ENCODE results near the gene ABCB4. TPM values are rescaled to one million over a fixed set of nuclear protein-coding genes. Genes with fewer than 3 reads are reported as not detected.

ABCB4 gene
- total RNA-seq, 2 donors from 2014 or later, result 0.05 to 1.1 TPM

GRCh38 chr7:87506246-87507180 lies 31.0 kb upstream of the ABCB4 start:
- intact Hi-C loops (cut with DNase I), result no loop called here
- WGBS, result 28% methylated on average over 3 of the region's 3 CpGs
- Histone ChIP-seq H3K27me3 (replicated peaks; ENCODE audit: insufficient read depth) (no peaks in the 10 kb centered on the region), H3K27ac (no peak overlapping the region), H3K36me3 (no peaks in the 10 kb centered on the region), H3K4me3 (no peak overlapping the region), H3K4me1 (replicated peaks) (no peaks in the 10 kb centered on the region), H3K9me3 (no peaks in the 10 kb centered on the region)
- TF ChIP-seq, protein P1, sequence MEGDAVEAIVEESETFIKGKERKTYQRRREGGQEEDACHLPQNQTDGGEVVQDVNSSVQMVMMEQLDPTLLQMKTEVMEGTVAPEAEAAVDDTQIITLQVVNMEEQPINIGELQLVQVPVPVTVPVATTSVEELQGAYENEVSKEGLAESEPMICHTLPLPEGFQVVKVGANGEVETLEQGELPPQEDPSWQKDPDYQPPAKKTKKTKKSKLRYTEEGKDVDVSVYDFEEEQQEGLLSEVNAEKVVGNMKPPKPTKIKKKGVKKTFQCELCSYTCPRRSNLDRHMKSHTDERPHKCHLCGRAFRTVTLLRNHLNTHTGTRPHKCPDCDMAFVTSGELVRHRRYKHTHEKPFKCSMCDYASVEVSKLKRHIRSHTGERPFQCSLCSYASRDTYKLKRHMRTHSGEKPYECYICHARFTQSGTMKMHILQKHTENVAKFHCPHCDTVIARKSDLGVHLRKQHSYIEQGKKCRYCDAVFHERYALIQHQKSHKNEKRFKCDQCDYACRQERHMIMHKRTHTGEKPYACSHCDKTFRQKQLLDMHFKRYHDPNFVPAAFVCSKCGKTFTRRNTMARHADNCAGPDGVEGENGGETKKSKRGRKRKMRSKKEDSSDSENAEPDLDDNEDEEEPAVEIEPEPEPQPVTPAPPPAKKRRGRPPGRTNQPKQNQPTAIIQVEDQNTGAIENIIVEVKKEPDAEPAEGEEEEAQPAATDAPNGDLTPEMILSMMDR (IDR thresholded peaks at IDR 0.05), result peak in 1 of 4 experiments; percentile 34
- TF ChIP-seq POLR2A (IDR thresholded peaks at IDR 0.05) (no peak), POLR2AphosphoS5 (IDR thresholded peaks at IDR 0.05) (no peak)
- no peak for DNase-seq (ENCODE audit: low spot score)

DNA sequence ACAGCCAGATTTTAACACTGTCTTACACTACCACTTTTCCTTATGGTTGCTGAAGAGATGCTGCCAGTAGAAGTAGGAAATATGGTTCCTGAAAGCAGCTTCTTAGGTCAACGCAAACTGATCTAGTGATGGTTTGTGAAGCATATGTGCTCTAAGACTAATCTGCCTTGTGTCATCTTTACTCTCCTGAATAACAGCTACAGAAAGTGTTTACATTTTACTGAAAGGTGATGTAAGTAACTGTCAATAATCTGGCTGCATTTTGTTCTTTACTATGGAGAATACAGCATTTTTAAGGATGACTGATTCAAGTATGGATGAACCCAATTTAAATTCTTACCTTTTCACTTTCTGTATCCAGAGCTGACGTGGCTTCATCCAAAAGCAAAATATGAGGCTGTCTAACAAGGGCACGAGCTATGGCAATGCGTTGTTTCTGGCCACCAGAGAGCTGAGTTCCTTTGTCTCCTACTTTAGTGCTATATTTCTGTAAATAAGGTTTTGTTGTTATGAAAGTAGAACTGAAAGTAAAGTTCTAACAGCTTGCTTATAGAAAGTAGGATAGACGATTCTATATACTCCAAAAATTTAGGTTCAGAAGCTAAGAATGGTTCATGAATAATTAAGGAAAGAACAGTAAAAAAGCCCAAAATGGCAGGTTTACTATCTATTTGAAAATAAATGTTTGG lies 30.2 kb upstream of the ABCB4 start:
- H3K4me1 ChIP-seq (replicated peaks), result no peaks in the 10 kb centered on the region
- WGBS, result 79% methylated on average over 5 of the region's 5 CpGs
- no peaks in the 10 kb centered on the region for H3K27me3 ChIP-seq (replicated peaks; ENCODE audit: insufficient read depth)
- intact Hi-C loops (cut with DNase I), result no loop called here
- no peaks in the 10 kb centered on the region for H3K36me3 ChIP-seq
- no peak overlapping the region for H3K27ac ChIP-seq
- H3K9me3 ChIP-seq, result no peaks in the 10 kb centered on the region
- DNase-seq (ENCODE audit: low spot score), result no peak
- TF ChIP-seq POLR2A (IDR thresholded peaks at IDR 0.05), result no peak
- no peak for TF ChIP-seq POLR2AphosphoS5 (IDR thresholded peaks at IDR 0.05)
- TF ChIP-seq, protein P1 (IDR thresholded peaks at IDR 0.05), result no peak
- no peak overlapping the region for H3K4me3 ChIP-seq

GRCh38 chr7:87505122-87505521 lies 29.6 kb upstream of the ABCB4 start:
- 80% methylated on average over 5 of the region's 5 CpGs for WGBS
- Histone ChIP-seq H3K27me3 (replicated peaks; ENCODE audit: insufficient read depth) (no peaks in the 10 kb centered on the region), H3K4me3 (no peak overlapping the region), H3K27ac (no peak overlapping the region), H3K36me3 (no peaks in the 10 kb centered on the region), H3K4me1 (replicated peaks) (no peaks in the 10 kb centered on the region), H3K9me3 (no peaks in the 10 kb centered on the region)
- no peak for TF ChIP-seq POLR2A (IDR thresholded peaks at IDR 0.05)
- TF ChIP-seq, protein P1 (IDR thresholded peaks at IDR 0.05), result no peak
- intact Hi-C loops (cut with DNase I), result no loop called here
- no peak for DNase-seq (ENCODE audit: low spot score)

GRCh38 chr7:87499494-87499893 lies 24.0 kb upstream of the ABCB4 start:
- Histone ChIP-seq H3K27ac (no peak overlapping the region), H3K27me3 (replicated peaks; ENCODE audit: insufficient read depth) (no peaks in the 10 kb centered on the region), H3K9me3 (no peaks in the 10 kb centered on the region), H3K36me3 (no peaks in the 10 kb centered on the region), H3K4me3 (no peak overlapping the region), H3K4me1 (replicated peaks) (no peaks in the 10 kb centered on the region)
- WGBS, result 42% methylated on average over 3 of the region's 3 CpGs
- intact Hi-C loops (cut with DNase I), result no loop called here
- DNase-seq (ENCODE audit: low spot score), result no peak
- TF ChIP-seq POLR2A (IDR thresholded peaks at IDR 0.05), result no peak

DNA sequence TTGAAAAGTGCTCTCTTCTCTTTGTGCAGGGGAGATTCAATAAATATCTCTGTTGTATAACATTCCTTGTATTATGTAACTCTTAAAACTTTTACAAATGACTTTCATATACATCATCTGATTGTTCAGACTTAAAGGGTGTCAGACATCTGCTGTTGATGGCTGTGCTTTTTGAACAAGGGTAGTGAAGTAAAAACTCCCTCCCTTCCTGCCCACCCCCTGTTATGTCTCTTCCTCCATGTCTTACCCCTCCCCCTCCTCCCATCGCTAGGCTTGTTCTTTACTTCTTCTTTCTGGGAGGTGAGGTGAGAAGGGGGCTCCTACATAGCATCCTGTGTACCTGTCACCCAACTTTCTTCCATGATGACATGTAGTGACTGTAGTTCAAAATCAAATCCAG lies 23.4 kb upstream of the ABCB4 start:
- Histone ChIP-seq H3K9me3 (no peaks in the 10 kb centered on the region), H3K27me3 (replicated peaks; ENCODE audit: insufficient read depth) (no peaks in the 10 kb centered on the region), H3K4me1 (replicated peaks) (no peaks in the 10 kb centered on the region), H3K27ac (no peak overlapping the region), H3K4me3 (no peak overlapping the region), H3K36me3 (no peaks in the 10 kb centered on the region)
- intact Hi-C loops (cut with DNase I), result no loop called here
- no peak for DNase-seq (ENCODE audit: low spot score)
- 48% methylated on average over 1 of the region's 1 CpG for WGBS
- TF ChIP-seq POLR2AphosphoS5 (IDR thresholded peaks at IDR 0.05) (no peak), POLR2A (IDR thresholded peaks at IDR 0.05) (no peak)
- TF ChIP-seq, protein P1 (IDR thresholded peaks at IDR 0.05), result no peak

Data from prostate gland (tissue), 2 donors.